Endodermal cell (in vitro differentiated cells): ENCODE measurements around the gene ZNF768. TPM values are rescaled to one million over a fixed set of nuclear protein-coding genes. Genes with fewer than 3 reads are reported as not detected.

Experiments used
- DNase-seq: peaks from one replicate; pipeline ENCODE4 v3.0.0-alpha.2; 2017
- H3K27ac ChIP-seq: 2 replicates; pipeline ENCODE4 v1.5.1; 2013; ENCODE audit warnings: mild to moderate bottlenecking, low read depth, low read length, moderate library complexity
- H3K27me3 ChIP-seq: 2 replicates; pipeline ENCODE4 v1.6.1; 2013; ENCODE audit warnings: mild to moderate bottlenecking, low read length, moderate library complexity; ENCODE audit not compliant: insufficient read depth, control insufficient read depth, poor library complexity, severe bottlenecking
- H3K36me3 ChIP-seq: 2 replicates; pipeline ENCODE4 v1.7.0; 2013; ENCODE audit warnings: mild to moderate bottlenecking, low read length, moderate library complexity; ENCODE audit not compliant: control insufficient read depth, insufficient read depth
- H3K4me1 ChIP-seq: one replicate; pipeline ENCODE4 v1.7.0; 2013; ENCODE audit warnings: low read length; ENCODE audit not compliant: control insufficient read depth, insufficient read depth
- H3K4me3 ChIP-seq: 2 replicates; pipeline ENCODE4 v1.5.1; 2013; ENCODE audit warnings: mild to moderate bottlenecking, low read length, moderate library complexity
- H3K9ac ChIP-seq: 2 replicates; pipeline ENCODE4 v1.6.1; 2013; ENCODE audit warnings: mild to moderate bottlenecking, low read length, moderate library complexity; ENCODE audit not compliant: poor library complexity, severe bottlenecking; ENCODE audit errors: extremely low read depth
- H3K9me3 ChIP-seq: 2 replicates; pipeline ENCODE4 v1.6.1; 2013; ENCODE audit warnings: mild to moderate bottlenecking, low read length, moderate library complexity; ENCODE audit not compliant: control insufficient read depth
- H3K27ac Mint-ChIP-seq: 2 replicates; pipeline ENCODE4 v1.8.0; 2020; ENCODE audit warnings: mixed read lengths
- H3K27me3 Mint-ChIP-seq: 2 replicates; pipeline ENCODE4 v1.8.0; 2021; ENCODE audit warnings: mild to moderate bottlenecking, mixed read lengths; ENCODE audit not compliant: insufficient read depth
- H3K36me3 Mint-ChIP-seq: 2 replicates; pipeline ENCODE4 v1.8.0; 2020; ENCODE audit warnings: low read depth, mixed read lengths
- H3K4me1 Mint-ChIP-seq: 2 replicates; pipeline ENCODE4 v1.8.0; 2020; ENCODE audit warnings: mixed read lengths
- H3K4me3 Mint-ChIP-seq: 2 replicates; pipeline ENCODE4 v1.8.0; 2020; ENCODE audit warnings: mild to moderate bottlenecking, moderate library complexity, mixed read lengths
- H3K9me3 Mint-ChIP-seq: 2 replicates; pipeline ENCODE4 v1.8.0; 2020; ENCODE audit warnings: mild to moderate bottlenecking, mixed read lengths
- WGBS, 2 experiments: methylation state at CpG; one replicate each; pipeline versions ENCODE4 v1.1.5 to v1.1.7; 2013; ENCODE audit warnings: missing lambda C conversion rate in 2 of 2, mixed read lengths in 1 of 2; ENCODE audit not compliant: insufficient coverage in 1 of 2, insufficient read length in 1 of 2; 5-methylcytosine and 5-hydroxymethylcytosine counted together
- total RNA-seq, 2 donors: library from RNA; stranded (reverse); fragmentation: NEBNext Ultra II Directional in 1 of 2; extraction: Animal tissue kit (Norgen Biotek cat#: 25700) in 1 of 2; gene quantifications; 2 replicates in 1 of 2; 3 replicates in 1 of 2; pipeline ENCODE4 v1.2.1, GENCODE V29; 2021
- TF ChIP-seq, protein P1 (sequence below): fragments of 200-600 bp; sonication (generic); conservative IDR thresholded peaks from 2 replicates; pipeline ENCODE4 v1.5.0; 2021; ENCODE audit warnings: antibody characterized with exemption, mild to moderate bottlenecking

The ZNF768 gene
- total RNA-seq, 2 donors from 2014 or later, result 47.0 to 59.2 TPM

GRCh38 chr16:30521873-30522641 lies 4.3 kb downstream of the ZNF768 start:
- no peaks in the 10 kb centered on the region for H3K27me3 ChIP-seq
- 83 to 87% methylated on average over 10 to 11 of the region's 11 CpGs for WGBS, 2 experiments
- no peak for DNase-seq
- H3K9ac ChIP-seq, result no peak overlapping the region
- TF ChIP-seq, protein P1, sequence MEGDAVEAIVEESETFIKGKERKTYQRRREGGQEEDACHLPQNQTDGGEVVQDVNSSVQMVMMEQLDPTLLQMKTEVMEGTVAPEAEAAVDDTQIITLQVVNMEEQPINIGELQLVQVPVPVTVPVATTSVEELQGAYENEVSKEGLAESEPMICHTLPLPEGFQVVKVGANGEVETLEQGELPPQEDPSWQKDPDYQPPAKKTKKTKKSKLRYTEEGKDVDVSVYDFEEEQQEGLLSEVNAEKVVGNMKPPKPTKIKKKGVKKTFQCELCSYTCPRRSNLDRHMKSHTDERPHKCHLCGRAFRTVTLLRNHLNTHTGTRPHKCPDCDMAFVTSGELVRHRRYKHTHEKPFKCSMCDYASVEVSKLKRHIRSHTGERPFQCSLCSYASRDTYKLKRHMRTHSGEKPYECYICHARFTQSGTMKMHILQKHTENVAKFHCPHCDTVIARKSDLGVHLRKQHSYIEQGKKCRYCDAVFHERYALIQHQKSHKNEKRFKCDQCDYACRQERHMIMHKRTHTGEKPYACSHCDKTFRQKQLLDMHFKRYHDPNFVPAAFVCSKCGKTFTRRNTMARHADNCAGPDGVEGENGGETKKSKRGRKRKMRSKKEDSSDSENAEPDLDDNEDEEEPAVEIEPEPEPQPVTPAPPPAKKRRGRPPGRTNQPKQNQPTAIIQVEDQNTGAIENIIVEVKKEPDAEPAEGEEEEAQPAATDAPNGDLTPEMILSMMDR, result no peak
- no peak overlapping the region for H3K27ac ChIP-seq
- H3K9me3 ChIP-seq, result no peaks in the 10 kb centered on the region
- Mint-ChIP-seq H3K27ac (no peak overlapping the region), H3K27me3 (peaks cover 9% of the 10 kb centered on the region), H3K4me1 (peaks cover 8% of the 10 kb centered on the region), H3K4me3 (no peak overlapping the region), H3K36me3 (peaks cover 11% of the 10 kb centered on the region), H3K9me3 (no peaks in the 10 kb centered on the region)
- H3K36me3 ChIP-seq, result peaks cover 4% of the 10 kb centered on the region
- no peak overlapping the region for H3K4me3 ChIP-seq
- H3K4me1 ChIP-seq, result no peaks in the 10 kb centered on the region

DNA sequence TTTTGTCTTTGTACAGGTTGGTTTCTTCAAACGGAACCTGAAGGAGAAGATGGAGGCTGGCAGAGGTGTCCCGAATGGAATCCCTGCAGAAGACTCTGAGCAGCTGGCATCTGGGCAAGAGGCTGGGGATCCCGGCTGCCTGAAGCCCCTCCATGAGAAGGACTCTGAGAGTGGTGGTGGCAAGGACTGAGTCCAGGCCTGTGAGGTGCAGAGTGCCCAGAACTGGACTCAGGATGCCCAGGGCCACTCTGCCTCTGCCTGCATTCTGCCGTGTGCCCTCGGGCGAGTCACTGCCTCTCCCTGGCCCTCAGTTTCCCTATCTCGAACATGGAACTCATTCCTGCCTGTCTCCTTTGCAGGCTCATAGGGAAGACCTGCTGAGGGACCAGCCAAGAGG lies 4.9 kb downstream of the ZNF768 start:
- Mint-ChIP-seq H3K4me1 (peaks cover 8% of the 10 kb centered on the region), H3K9me3 (no peaks in the 10 kb centered on the region), H3K27me3 (peaks cover 11% of the 10 kb centered on the region), H3K27ac (no peak overlapping the region), H3K36me3 (peaks cover 11% of the 10 kb centered on the region), H3K4me3 (no peak overlapping the region)
- H3K4me1 ChIP-seq, result no peaks in the 10 kb centered on the region
- no peaks in the 10 kb centered on the region for H3K27me3 ChIP-seq
- H3K27ac ChIP-seq, result no peak overlapping the region
- no peaks in the 10 kb centered on the region for H3K9me3 ChIP-seq
- H3K9ac ChIP-seq, result no peak overlapping the region
- WGBS, 2 experiments, result 95 to 97% methylated on average over 6 to 7 of the region's 7 CpGs
- TF ChIP-seq, protein P1, result no peak
- no peak for DNase-seq
- H3K36me3 ChIP-seq, result peaks cover 4% of the 10 kb centered on the region
- no peak overlapping the region for H3K4me3 ChIP-seq

GRCh38 chr16:30519120-30520049 lies 7.0 kb downstream of the ZNF768 start:
- no peak overlapping the region for H3K4me3 Mint-ChIP-seq
- Histone ChIP-seq H3K4me1 (no peaks in the 10 kb centered on the region), H3K4me3 (no peak overlapping the region), H3K9me3 (no peaks in the 10 kb centered on the region), H3K27ac (no peak overlapping the region), H3K9ac (no peak overlapping the region), H3K27me3 (no peaks in the 10 kb centered on the region), H3K36me3 (no peaks in the 10 kb centered on the region)
- H3K4me1 Mint-ChIP-seq, result peaks cover 6% of the 10 kb centered on the region
- TF ChIP-seq, protein P1, result no peak
- peaks cover 11% of the 10 kb centered on the region for H3K27me3 Mint-ChIP-seq
- no peaks in the 10 kb centered on the region for H3K9me3 Mint-ChIP-seq
- H3K36me3 Mint-ChIP-seq, result peaks cover 2% of the 10 kb centered on the region
- 91 to 92% methylated on average over 13 to 20 of the region's 20 CpGs for WGBS, 2 experiments
- DNase-seq, result no peak
- H3K27ac Mint-ChIP-seq, result no peak overlapping the region
